Ecto neural progenitor cell (in vitro differentiated cells): ENCODE results near the gene GNG14.
"Not testable (repeated sequence)": the region's sequence is repeated elsewhere in the genome, so short reads cannot be mapped to it uniquely, and the experiment has no call there.

Experiments
- DNase-seq: peaks from one replicate; pipeline ENCODE4 v3.0.0-alpha.2; 2018; ENCODE audit warnings: low spot score

The GNG14 gene

GRCh38 chr19:12723641-12724426, 36.0 kb downstream of the GNG14 start, which contains the start of gene TNPO2:
Gene TNPO2, minus strand, starts transcription at chr19:12723932. Its CDS starts 2,955 bp downstream, at chr19:12720977.
- DNase-seq, result peak; percentile 88

DNA sequence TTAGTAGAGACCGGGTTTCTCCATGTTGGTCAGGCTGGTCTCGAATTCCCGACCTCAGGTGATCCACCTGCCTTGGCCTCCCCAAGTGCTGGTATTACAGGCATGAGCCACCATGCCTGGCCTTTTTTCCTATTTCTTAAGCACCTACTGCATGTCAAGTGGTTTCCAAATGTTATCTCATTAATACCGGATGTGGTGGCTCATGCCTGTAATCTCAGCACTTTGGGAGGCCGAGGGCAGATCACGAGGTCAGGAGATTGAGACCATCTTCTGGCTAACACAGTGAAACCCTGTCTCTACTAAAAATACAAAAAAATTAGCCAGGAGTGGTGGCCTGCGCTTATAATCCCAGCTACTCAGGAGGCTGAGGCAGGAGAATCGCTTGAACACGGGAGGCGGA, 37.8 kb downstream of the GNG14 start:
- DNase-seq, result not testable (repeated sequence)

DNA sequence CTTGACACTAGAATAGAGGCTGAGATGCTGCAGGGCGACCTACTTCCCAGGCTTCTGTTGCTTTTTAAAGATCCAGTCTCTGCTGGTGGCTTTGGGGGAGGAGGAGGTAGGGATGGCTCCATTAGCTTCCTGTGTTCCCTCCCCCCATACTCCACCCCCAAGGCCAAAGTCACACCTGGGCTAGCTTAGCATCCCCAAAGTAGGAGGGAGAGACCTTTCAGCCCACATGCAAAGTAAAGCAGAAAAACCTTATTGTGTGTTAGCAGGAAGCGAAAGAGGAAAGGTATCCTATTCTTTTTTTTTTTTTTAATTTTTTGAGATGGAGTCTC, 39.2 kb downstream of the GNG14 start:
- no peak for DNase-seq

GRCh38 chr19:12727745-12728433, 40.1 kb downstream of the GNG14 start:
- DNase-seq, result no peak

DNA sequence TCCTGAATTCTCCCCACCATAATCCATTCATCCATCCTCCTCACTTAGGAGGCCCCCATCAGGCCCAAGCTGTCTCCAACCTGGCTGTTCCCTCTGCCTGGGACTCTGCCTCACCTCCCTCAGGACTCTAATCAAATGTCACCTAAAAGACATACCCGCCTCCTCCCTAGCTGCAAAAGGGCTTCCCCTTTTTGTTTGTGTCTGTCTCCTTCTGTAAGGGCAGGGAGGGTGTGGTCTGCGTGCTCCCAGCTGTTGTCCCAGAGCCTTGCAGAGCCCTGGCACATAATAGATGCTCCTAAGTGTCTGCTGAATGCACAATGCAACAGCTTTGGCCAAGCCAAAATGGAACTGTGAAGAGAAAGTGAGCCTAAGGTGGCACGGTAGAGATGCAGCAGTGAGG, 42.3 kb downstream of the GNG14 start:
- no peak for DNase-seq

DNA sequence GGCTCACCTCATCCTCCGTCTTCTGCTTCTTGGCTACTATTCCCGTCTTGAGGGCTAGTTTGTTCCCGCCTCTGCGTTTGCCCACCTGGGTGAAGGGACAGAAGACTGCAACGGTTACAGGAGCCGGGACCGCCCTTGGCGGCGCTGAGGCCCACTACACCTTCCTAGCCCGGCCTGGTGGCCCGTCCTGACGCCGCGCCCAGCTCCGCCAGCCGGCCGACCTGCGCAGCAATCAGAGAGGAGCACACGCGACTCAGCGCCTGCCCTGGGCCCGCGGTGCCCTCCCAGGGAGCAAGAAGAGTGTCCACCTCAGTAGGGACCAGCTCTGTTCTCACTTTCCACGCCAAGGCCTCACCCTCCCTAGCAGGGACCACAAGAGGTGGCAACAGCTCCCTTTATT, 43.5 kb downstream of the GNG14 start:
- DNase-seq, result no peak

DNA sequence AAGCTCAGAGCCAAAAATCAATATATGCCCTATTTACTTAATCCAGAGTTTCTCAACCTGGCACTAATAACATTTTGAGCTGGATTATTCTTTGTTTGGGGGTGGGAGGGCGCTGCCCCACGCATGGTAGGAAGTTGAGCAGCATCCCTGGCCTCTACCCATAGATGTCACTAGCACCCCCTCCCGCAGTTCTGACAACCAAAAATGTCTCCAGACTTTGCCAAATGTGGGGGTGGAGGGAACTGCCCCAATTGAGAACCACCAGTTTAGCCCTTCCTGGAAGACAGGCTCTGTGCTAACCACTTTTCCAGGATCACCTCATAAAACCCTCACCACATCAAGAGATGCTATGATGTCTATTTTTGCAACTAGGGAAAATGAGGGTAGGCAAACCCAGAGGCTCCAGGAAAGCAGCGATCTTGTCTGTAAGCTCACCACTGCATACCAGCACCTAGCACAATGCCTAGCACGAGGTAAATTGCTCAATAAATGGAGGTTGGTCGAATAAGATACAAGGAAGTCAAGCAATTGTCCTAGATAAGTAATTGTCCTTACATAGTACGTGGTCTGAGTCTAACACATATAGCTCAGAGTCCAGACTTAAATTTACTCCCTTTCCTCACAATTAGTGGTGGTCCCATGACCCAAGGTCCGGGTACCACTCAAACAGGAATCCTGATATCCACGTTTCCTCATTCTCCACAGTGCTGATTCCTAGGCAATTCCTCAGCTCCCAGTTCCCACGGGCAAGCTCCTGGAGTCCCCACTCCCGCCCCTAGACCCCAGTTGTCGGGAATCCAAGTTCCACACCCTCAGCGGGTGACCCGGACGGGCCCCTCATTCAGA, 45.8 kb downstream of the GNG14 start:
- DNase-seq, result no peak

GRCh38 chr19:12736995-12737834, 49.4 kb downstream of the GNG14 start, which contains the start of gene GET3:
Gene GET3, plus strand, starts transcription at chr19:12737497. Its CDS starts 9 bp downstream, at chr19:12737506.
- DNase-seq, result peak; percentile 94

GRCh38 chr19:12737835-12738351, 50.1 kb downstream of the GNG14 start:
- no peak for DNase-seq
